OCI-LY3 (cell line): ENCODE data around the gene MYBPC2.

Experiments used
- H2AFZ ChIP-seq: fragments of 200-600, 300-600 bp; shearing (Covaris generic); 2 replicates; pipeline ENCODE4 v1.6.0; 2014; ENCODE audit warnings: antibody characterized with exemption, low read depth, low read length
- H3K27ac ChIP-seq: fragments of 200-600, 300-600 bp; sonication (generic); 2 replicates; pipeline ENCODE4 v1.5.1; 2014; ENCODE audit warnings: mild to moderate bottlenecking, low read length, moderate library complexity, mixed read lengths
- H3K27me3 ChIP-seq: fragments of 200-600, 300-600 bp; sonication (generic); 2 replicates; pipeline ENCODE4 v1.6.1; 2014; ENCODE audit warnings: low read depth, low read length, mixed read lengths
- H3K36me3 ChIP-seq: fragments of 200-600, 300-600 bp; sonication (generic); replicated peaks from 2 replicates; pipeline ENCODE3; 2014; ENCODE audit warnings: low read depth, low read length, mixed read lengths
- H3K4me1 ChIP-seq: fragments of 300-600, 200-600 bp; sonication (generic); 2 replicates; pipeline ENCODE4 v1.6.1; 2014; ENCODE audit warnings: low read length, mixed read lengths
- H3K4me2 ChIP-seq: fragments of 200-600, 300-600 bp; sonication (generic); 2 replicates; pipeline ENCODE4 v1.6.1; 2014; ENCODE audit warnings: low read length, mixed read lengths
- H3K4me3 ChIP-seq: fragments of 300-600, 200-600 bp; sonication (generic); 2 replicates; pipeline ENCODE4 v1.5.1; 2014; ENCODE audit warnings: antibody characterized with exemption, mild to moderate bottlenecking, low read length, moderate library complexity
- H3K79me2 ChIP-seq: fragments of 300-600, 200-600 bp; shearing (Covaris generic); 2 replicates; pipeline ENCODE4 v1.6.1; 2014; ENCODE audit warnings: mild to moderate bottlenecking, low read length, mixed read lengths
- H3K9ac ChIP-seq: fragments of 300-600, 200-600 bp; shearing (Covaris generic); 2 replicates; pipeline ENCODE4 v1.6.0; 2014; ENCODE audit warnings: mild to moderate bottlenecking, low read length, moderate library complexity
- H3K9me3 ChIP-seq: fragments of 200-600, 300-600 bp; shearing (Covaris generic); 2 replicates; pipeline ENCODE4 v1.6.1; 2014; ENCODE audit warnings: low read length, mixed read lengths; ENCODE audit not compliant: insufficient read depth
- H4K20me1 ChIP-seq: fragments of 200-600, 300-600 bp; sonication (generic); 2 replicates; pipeline ENCODE4 v1.6.1; 2016; ENCODE audit warnings: low read length, mixed read lengths; ENCODE audit not compliant: insufficient read depth
- EZH2phosphoT487 ChIP-seq: fragments of 200-600 bp; shearing (Covaris generic); IDR thresholded peaks from 2 replicates; pipeline ENCODE4 v1.6.1; 2018; ENCODE audit warnings: antibody characterized with exemption, mixed run types, low read depth
- TF ChIP-seq, protein P1 (sequence below): fragments of 200-600, 300-600 bp; sonication (generic); IDR thresholded peaks from 2 replicates; pipeline ENCODE4 v1.5.1; 2014; ENCODE audit warnings: antibody characterized with exemption, low read length, low read depth

The MYBPC2 gene

DNA sequence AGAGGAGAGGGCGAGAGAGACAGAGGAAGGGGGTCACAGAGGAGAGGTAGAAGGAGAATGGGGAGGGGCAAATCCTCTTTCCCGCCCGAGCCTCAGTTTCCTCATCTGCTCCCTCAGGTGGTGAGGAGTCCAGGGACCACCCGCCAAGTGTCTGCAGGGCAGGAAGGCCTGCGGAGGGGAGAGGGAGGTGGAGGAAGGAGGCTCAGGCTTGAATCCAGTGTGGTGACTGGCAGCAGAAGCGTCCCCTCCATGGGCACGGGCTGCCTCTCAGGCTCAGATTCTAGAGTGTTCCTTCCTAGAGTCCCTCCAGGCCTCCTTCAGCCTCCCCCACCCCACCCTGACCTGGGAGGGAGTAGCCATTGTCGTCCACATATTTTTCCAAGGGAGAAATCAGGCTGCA, 60.5 kb downstream of the MYBPC2 start:
- Histone ChIP-seq H3K9me3 (no peaks in the 10 kb centered on the region), H4K20me1 (no peaks in the 10 kb centered on the region), H3K36me3 (no peaks in the 10 kb centered on the region), H3K79me2 (no peaks in the 10 kb centered on the region), H3K27ac (no peak overlapping the region), H2AFZ (no peak overlapping the region), H3K4me1 (no peaks in the 10 kb centered on the region), H3K4me3 (no peak overlapping the region), H3K27me3 (peaks cover 3% of the 10 kb centered on the region; the same call in 1 of the 2 replicates), H3K9ac (no peak overlapping the region), H3K4me2 (no peak overlapping the region)
- no peak for TF ChIP-seq EZH2phosphoT487
- TF ChIP-seq, protein P1, sequence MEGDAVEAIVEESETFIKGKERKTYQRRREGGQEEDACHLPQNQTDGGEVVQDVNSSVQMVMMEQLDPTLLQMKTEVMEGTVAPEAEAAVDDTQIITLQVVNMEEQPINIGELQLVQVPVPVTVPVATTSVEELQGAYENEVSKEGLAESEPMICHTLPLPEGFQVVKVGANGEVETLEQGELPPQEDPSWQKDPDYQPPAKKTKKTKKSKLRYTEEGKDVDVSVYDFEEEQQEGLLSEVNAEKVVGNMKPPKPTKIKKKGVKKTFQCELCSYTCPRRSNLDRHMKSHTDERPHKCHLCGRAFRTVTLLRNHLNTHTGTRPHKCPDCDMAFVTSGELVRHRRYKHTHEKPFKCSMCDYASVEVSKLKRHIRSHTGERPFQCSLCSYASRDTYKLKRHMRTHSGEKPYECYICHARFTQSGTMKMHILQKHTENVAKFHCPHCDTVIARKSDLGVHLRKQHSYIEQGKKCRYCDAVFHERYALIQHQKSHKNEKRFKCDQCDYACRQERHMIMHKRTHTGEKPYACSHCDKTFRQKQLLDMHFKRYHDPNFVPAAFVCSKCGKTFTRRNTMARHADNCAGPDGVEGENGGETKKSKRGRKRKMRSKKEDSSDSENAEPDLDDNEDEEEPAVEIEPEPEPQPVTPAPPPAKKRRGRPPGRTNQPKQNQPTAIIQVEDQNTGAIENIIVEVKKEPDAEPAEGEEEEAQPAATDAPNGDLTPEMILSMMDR = no peak

DNA sequence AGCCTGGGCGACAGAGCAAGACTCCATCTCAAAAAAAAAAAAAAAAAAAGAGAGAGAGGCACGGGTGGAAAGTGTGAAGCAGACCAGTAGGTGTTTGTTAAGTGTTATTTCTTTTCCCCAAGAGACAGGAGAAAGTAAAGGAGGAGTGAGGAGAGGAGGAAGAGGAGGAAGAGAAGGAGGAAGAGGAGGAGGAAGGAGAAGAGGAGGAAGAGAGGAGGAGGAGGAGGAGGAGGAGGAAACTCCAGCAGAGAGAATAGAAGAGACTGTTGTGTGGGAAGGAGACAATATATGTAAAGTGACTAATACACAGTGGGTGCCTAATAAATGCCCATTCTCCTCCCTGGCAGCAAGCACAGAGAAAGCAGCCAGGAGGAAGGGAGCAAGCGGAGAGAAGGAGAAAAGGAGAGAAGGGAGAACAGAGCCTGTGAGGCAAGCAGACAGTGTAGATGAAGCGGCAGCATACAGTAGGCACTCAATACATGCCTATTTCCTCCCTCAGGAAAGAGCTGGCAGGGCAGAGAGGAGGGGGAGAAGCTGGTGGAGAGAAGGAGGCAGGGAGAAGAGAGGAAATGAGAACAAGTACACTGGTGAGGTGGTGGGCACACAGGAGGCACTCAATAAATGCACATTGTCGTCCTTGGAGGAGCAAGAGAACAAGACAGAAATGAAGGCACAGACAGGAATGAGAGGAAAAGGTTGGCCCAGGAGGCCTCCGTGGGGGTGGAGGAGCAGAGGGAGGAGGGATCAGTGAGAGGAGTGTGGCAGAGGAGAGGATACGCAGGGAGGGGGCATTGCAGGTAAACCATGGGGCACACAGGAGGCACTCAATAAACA, 61.7 kb downstream of the MYBPC2 start:
- no peaks in the 10 kb centered on the region for H3K36me3 ChIP-seq
- H3K4me1 ChIP-seq = no peaks in the 10 kb centered on the region
- TF ChIP-seq, protein P1 = no peak
- no peak for TF ChIP-seq EZH2phosphoT487
- H3K9me3 ChIP-seq = no peaks in the 10 kb centered on the region
- no peak overlapping the region for H3K4me2 ChIP-seq
- H3K27me3 ChIP-seq = peaks cover 3% of the 10 kb centered on the region; the same call in 1 of the 2 replicates
- no peak overlapping the region for H3K27ac ChIP-seq
- no peak overlapping the region for H2AFZ ChIP-seq
- H3K9ac ChIP-seq = no peak overlapping the region
- no peaks in the 10 kb centered on the region for H3K79me2 ChIP-seq
- no peak overlapping the region for H3K4me3 ChIP-seq
- no peaks in the 10 kb centered on the region for H4K20me1 ChIP-seq

DNA sequence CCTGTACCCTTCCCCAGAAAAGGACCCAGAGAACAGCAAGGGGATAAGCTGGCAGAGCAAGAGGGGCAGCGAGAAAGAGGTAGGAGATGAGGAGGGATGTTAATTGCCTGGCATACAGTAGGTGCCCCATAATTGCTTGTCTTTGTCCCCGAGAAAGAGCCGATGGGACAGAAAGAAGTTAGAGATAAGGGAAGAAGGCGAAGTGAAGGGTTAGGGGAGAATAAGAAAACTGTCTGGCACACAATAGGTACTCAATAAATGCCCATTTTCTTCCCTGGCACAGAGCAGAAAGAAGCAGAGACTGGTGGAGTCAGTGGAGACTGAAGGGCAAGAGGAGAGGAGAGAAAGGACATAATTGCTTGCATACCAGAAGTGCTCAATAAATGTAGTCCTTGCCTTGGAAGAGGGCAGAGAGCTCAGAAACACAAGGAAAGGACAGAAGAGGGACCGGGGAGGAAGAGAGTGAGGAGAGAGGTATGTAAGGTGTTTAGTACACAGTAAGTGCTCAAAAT, 62.4 kb downstream of the MYBPC2 start:
- Histone ChIP-seq H3K4me2 (no peak overlapping the region), H3K9me3 (no peaks in the 10 kb centered on the region)
- TF ChIP-seq, protein P1 = no peak
- no peak for TF ChIP-seq EZH2phosphoT487

DNA sequence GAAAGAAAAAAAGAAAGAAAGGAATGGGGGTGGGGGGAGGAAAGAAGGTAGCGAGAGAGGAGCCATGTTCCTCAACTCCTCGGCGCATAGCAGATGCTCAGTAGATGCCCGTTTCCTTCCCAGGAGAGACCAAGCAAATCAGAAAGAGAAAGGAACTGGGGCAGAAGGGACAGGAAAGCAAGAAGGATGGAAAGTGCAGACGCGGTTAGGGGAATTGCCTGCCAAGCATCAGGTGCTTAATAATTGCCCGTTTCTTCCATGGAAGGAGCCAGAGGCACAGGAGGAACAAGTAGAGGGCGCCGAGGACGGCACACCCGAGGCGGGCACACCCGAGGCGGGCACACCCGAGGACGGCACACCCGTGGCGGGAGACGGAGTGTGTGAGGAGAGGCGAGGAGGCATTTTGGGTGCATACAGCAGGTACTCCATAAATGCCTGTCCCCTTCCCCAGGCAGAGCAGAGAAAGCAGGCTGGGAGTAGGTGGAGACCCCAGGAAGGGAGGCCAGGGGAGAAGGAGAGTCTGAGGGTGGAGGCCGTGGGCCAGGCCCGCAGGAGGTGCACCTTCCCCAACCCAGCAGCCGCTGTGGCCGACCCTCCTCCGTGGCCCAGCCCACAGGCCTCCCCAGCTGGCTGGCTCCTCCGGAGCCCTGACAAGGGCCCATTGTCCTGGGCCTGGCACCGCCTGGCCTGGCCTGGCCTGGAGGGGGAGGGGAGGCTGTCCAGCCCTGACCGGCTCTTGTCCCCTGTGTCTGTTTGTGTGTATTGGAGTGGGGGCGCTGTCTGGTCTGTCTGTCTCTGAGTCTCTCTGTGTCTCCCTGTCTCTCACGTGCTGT, 63.7 kb downstream of the MYBPC2 start:
- H4K20me1 ChIP-seq = no peaks in the 10 kb centered on the region

More for the DNA sequence above, 62.4 kb downstream of the MYBPC2 start:
- H3K79me2 ChIP-seq = no peaks in the 10 kb centered on the region
- H3K36me3 ChIP-seq = no peaks in the 10 kb centered on the region
- H3K9ac ChIP-seq = no peak overlapping the region
- H4K20me1 ChIP-seq = no peaks in the 10 kb centered on the region
- no peak overlapping the region for H3K27ac ChIP-seq
- no peak overlapping the region for H3K4me3 ChIP-seq
- no peaks in the 10 kb centered on the region for H3K4me1 ChIP-seq
- no peak overlapping the region for H2AFZ ChIP-seq
- H3K27me3 ChIP-seq = peaks cover 3% of the 10 kb centered on the region; the same call in 1 of the 2 replicates

More for the DNA sequence above, 63.7 kb downstream of the MYBPC2 start:
- no peak overlapping the region for H3K4me3 ChIP-seq
- H3K9ac ChIP-seq = no peak overlapping the region
- H3K4me2 ChIP-seq = no peak overlapping the region
- no peaks in the 10 kb centered on the region for H3K4me1 ChIP-seq
- H3K27ac ChIP-seq = no peak overlapping the region
- peaks cover 6% of the 10 kb centered on the region for H3K27me3 ChIP-seq
- no peaks in the 10 kb centered on the region for H3K36me3 ChIP-seq
- no peaks in the 10 kb centered on the region for H3K79me2 ChIP-seq
- H3K9me3 ChIP-seq = no peaks in the 10 kb centered on the region
- no peak overlapping the region for H2AFZ ChIP-seq
- TF ChIP-seq EZH2phosphoT487 = no peak
- TF ChIP-seq, protein P1 = no peak
